DMS79 (cell line): Measurements from ENCODE around the gene PLD2.
"Not testable (repeated sequence)": the region's sequence is repeated elsewhere in the genome, so short reads cannot be mapped to it uniquely, and the experiment has no call there.

Experiments used
- DNase-seq: peaks from one replicate; lab custom pipeline; 2025; lab: John Stamatoyannopoulos, UW

The PLD2 gene

DNA sequence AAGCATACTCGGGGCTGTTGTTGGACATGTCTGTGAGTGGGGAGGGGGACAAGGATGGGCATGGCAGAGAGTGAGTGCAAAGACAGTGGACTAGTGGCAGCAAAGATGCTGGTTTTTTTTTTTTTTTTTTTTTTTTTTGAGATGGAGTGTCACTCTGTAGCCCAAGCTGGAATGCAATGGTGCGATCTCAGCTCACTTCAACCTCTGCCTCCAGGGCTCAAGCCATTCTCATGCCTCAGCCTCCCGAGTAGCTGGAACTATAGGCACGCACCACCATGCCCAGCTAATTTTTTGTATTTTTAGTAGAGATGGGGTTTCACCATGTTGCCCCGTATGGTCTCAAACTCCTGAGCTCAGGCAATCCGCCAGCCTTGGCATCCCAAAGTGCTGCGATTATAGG lies 50.4 kb downstream of the PLD2 start:
- not testable (repeated sequence) for DNase-seq

DNA sequence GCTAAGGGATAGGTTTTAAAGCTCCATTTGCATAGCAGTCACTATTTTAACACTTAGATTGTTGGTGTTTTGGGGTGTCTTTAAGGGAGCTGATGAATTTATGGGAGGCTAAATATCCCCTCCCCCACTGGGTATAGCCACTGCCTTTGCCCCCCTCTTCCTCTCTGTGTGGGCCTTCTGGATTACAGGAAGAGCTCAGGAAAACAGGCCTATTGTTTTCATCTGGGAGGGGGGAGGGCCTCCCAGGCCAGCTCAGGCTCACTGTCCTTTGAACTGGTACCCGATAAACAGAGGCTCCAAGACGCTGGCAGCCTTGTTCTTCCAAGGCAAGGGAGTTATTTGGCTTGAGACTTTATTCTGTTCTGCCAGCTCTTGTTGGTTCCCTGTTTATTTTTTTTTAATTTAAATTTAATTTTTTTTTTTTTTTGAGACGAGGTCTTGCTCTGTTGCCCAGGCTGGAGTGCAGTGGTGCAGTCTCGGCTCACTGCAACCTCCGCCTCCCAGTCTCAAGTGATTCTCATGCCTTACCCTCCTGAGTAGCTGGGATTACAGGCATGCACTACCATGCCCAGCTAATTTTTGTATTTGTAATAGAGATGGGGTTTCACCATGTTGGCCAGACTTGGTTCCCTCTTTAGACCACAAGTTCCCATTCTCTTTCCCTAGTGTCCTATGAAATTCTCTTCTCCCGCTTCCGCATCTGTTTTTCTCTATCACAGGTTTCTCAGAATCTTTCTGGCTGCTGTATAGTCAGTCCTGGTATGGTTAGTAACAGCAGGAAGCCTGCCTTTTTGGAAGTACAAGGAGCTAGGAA lies 51.3 kb downstream of the PLD2 start:
- DNase-seq: no peak

DNA sequence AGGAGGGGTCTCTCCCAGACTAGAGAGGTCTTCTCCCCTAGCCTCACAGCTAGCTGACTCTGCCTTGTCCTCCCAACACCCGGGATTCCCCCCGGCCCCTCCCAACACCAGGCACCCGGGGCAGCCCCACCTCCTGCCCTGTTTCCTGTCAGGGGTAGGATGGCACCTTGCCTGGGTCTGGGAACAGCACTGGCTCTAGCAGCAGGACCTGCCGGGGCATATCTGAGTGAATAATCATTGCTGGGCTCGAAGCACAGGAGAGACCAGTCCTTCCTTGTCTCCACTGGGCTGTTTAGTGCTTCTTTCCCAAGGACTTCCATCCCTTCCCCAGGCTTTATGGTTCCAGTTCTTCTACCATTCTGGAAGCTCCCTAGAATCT lies 51.9 kb downstream of the PLD2 start:
- DNase-seq: no peak

DNA sequence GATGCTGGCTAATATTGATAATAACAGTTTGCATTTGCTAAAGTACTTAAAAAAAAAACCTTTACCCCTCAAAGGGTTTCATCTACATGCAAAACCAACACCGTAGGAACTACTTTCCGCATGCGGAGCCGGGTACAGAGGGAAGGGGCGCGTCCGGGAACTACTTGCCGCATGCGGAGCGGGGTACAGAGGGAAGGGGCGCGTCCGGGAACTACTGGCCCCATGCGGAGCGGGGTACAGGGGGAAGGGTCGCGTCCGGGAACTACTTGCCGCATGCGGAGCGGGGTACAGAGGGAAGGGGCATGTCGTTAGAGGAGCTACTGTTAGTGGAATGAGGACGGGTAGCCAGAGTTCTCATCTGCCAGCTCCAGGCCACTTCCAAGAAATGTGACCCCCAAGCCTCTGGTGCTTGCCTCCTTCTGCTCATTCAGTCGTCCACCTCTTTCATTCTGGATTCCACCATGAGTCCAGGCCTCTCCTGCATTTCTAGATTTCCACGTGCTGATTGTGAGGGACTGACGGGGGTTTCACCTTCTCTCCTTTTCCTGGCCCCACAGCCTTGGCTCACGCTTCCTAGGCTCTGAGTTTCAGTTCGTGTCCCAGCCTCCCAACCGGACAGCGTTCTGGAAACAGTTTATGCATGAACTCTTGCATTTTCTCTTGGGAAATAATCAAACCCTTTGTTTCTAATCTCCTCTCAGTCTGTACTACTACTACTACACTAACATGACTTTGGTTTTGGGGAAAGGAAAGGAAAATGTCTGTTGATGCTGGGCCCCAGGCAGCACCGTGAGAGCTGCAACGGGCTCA lies 53.1 kb downstream of the PLD2 start:
- no peak for DNase-seq

DNA sequence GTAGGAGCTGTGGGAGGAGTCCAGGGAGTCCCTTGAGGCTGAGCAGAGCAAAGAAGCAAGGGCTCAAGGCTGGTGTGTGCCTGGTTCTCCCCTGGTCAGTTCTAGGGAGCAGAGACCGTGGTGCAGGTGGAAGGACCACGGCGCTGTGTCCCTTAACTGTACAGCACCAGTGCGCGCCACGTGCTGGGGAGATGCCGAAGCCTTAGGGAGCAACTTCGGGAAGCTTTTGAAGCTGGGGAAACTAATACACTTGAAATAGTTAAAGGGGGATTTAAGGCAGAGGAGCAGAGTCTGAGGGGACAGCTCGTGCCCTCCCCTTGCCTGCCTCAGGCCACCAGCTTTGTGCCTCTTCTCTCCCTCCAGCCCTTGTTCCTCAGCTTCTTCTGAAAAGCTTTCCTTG lies 53.7 kb downstream of the PLD2 start:
- DNase-seq: no peak

DNA sequence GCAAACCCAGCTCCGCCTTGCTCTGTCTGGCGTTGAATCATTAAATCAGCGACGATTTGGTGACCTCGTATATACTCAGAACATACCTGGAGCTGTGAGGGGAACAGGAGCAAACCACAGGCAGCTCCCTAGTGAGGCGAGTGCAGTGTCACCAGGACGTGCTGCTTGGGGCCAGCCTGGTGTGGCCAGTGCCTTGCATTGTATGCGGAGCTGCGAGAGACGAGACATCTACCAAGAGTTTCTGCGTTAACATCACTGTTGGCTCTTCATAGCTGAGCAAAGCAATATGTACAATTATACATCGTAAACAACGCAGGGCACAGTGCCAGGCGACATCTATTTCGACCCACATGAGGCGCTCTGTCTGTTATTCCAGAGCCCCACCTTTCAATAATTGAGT lies 54.1 kb downstream of the PLD2 start:
- DNase-seq: no peak

DNA sequence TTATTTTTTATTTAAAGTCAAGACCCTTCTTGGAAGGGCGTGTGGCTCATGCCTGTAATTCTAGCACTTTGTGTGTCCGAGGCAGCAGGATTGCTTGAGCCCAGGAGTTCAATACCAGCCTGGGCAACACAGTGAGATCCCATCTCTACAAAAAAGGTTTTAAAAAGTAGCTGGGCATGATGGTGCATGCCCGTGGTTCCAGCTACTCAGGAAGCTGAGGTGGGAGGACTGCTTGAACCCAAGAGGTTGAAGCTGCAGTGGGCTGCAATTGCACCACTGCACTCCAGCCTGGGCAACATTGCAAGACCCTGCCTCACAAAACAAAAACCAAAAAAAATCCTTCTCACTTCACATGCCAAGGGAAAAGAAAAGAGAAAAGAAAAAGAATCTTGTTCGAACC lies 55.8 kb downstream of the PLD2 start:
- DNase-seq: no peak

DNA sequence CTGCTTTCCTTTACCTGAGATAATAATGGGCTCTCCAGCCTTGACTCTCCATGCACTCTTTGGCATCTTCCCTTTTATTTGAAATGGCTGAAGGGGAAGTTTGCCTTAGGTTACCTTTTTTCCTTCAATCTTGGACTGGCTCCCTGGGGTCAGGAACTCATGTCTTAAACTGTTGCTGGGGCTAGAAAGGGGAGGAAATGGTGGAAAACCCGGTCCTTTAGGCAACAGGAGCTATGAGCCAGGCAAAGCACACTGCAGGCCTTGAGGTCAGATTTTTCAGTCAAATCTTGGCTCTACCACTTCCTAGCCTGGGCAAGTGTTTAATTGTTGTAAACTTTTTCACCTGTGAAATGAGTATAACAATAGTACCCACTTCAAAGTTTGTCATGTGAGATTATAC lies 56.4 kb downstream of the PLD2 start:
- no peak for DNase-seq

DNA sequence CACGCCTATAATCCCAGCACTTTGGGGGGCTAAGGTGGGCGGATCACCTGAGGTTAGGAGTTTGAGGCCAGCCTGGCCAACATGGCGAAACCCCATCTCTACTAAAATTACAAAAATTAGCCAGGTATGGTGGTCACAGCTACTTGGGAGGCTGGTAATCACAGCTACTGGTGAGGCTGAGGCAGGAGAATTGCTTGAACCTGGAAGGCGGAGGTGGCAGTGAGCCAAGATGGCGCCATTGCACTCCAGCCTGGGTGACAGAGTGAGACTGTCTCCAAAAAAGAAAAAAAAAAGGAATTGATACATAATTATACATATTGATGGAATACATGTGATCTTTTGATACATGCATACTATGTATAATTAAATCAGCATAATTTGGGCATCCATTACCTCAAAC lies 60.6 kb downstream of the PLD2 start:
- not testable (repeated sequence) for DNase-seq

DNA sequence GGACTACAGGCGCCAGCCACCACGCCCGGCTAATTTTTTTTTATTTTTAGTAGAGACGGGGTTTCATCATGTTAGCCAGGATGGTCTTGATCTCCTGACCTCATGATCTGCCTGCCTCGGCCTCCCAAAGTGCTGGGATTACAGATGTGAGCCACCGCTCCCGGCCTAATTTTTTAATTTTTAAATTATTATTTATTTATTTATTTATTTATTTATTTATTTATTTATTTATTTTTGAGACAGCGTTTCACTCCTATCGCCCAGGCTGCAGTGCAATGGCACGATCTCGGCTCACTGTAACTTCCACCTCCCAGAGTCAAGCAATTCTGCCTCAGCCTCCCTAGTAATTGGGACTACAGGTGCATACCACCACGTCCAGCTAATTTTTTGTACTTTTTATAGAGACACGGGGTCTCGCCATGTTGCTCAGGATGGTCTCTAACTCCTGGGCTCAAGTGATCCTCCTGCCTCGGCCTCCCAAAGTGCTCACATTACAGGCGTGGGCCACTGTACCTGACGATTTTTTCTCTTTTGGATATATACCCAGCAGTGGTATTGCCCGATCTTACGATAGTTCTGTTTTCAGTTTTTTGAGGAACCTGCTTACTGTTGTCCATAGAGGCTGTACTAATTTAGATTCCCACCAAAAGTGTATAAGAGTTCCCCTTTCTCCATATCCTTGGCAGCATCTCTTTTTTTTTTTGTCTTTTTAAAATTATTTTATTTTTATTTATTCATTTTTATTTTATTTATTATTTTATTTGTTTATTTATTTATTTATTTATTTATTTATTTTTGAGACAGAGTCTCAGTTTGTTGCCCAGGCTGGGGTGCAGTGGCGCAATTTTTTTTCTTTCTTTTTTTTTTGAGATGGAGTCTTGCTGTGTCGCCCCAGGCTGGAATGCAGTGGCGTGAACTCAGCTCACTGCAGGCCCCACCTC lies 62.4 kb downstream of the PLD2 start:
- not testable (repeated sequence) for DNase-seq

DNA sequence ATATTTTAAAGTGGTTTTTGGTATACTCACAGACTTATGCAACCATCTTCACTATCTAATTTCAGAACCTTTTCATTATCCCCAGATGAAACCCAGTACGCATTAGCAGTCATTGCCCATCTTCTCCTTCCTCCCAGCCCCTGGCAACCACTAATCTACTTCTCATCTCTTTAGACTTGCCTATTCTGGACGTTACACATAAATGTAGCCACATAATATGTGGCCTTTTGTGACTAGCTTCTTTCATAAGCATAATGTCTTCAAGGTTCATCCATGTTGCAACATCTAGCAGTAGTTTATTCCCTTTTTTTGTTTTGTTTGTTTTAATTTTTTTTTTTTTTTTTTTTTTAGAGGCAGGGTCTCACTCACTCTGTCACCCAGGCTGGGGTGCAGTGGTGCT lies 63.9 kb downstream of the PLD2 start:
- no peak for DNase-seq

DNA sequence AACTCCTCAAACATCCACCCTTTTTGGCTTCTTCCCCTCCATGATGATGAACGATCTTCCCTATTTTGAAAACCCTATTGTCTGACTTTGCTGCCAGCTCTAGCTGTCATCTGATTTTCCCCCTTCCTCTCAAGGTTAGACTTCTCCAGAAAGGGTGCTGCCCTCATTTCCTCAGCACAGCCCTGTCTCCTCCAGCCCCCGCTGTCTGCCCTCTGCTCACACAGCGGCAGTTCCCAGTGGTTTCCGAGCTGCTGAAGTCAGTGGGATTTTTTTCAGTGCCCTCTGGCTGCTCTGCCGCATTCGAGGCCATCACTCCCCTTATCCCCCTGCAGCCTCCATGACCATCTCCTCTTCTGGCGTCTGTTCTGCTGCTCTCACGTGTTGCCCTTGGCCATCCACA lies 65.8 kb downstream of the PLD2 start:
- DNase-seq: no peak
